HepG2 (cell line): ENCODE results near the gene TMEM144. TPM values are rescaled to one million over a fixed set of nuclear protein-coding genes. Genes with fewer than 3 reads are reported as not detected.

Experiments
- ARNTL ChIP-seq: sonication (generic); formaldehyde crosslinking; IDR thresholded peaks from 2 replicates; pipeline ENCODE4 v1.4.0; 2020; ENCODE audit warnings: mild to moderate bottlenecking, missing genetic modification reagents
- BCL3 ChIP-seq: sonication (generic); formaldehyde crosslinking; IDR thresholded peaks from 2 replicates; pipeline ENCODE4 v1.5.1; 2020; ENCODE audit warnings: mild to moderate bottlenecking, missing genetic modification reagents, moderate library complexity
- BHLHE40 ChIP-seq: IDR thresholded peaks from 2 replicates; pipeline ENCODE4 v1.6.1; 2011; ENCODE audit warnings: low read length, improper control_type of control experiment
- DNMT1 ChIP-seq: sonication (generic); formaldehyde crosslinking; IDR thresholded peaks from 2 replicates; pipeline ENCODE4 v1.5.1; 2020; ENCODE audit warnings: mild to moderate bottlenecking, missing genetic modification reagents
- DPF2 ChIP-seq: sonication (generic); formaldehyde crosslinking; IDR thresholded peaks from 2 replicates; pipeline ENCODE4 v1.4.0; 2020; ENCODE audit warnings: mild to moderate bottlenecking, low read depth, missing genetic modification reagents, borderline replicate concordance
- ESRRA ChIP-seq: sonication (generic); formaldehyde crosslinking; IDR thresholded peaks from 2 replicates; pipeline ENCODE4 v1.5.1; 2020; ENCODE audit warnings: mild to moderate bottlenecking, low read depth, missing genetic modification reagents
- FOXA1 ChIP-seq, 2 experiments: fragments of 450-650 bp in 1 of 2; sonication (generic) in 1 of 2; formaldehyde crosslinking in 1 of 2; IDR thresholded peaks; 2 replicates each; pipeline versions ENCODE4 v1.4.0 to v1.6.1; 2016 to 2020; ENCODE audit warnings: missing genetic modification reagents in 1 of 2
- HNF4A ChIP-seq: sonication (generic); formaldehyde crosslinking; IDR thresholded peaks from 2 replicates; pipeline ENCODE4 v1.4.0; 2020; ENCODE audit warnings: missing genetic modification reagents
- KDM1A ChIP-seq: IDR thresholded peaks from 2 replicates; pipeline ENCODE4 v1.6.1; 2016; ENCODE audit warnings: missing compliant biosample characterization
- KDM3A ChIP-seq: IDR thresholded peaks from 2 replicates; pipeline ENCODE4 v1.6.1; 2018; ENCODE audit warnings: low read depth, missing compliant biosample characterization
- NONO ChIP-seq, 2 experiments: fragments of 450-650 bp in 1 of 2; sonication (generic) in 1 of 2; formaldehyde crosslinking in 1 of 2; IDR thresholded peaks in 1 of 2; conservative IDR thresholded peaks in 1 of 2; 2 replicates each; pipeline versions ENCODE4 v1.6.1 to v1.8.0; 2017 to 2022; ENCODE audit warnings: mild to moderate bottlenecking in 1 of 2, missing genetic modification reagents in 1 of 2, moderate library complexity in 1 of 2
- PAXIP1 ChIP-seq: sonication (generic); formaldehyde crosslinking; conservative IDR thresholded peaks from 2 replicates; pipeline ENCODE4 v1.4.0; 2020; ENCODE audit warnings: mild to moderate bottlenecking, missing genetic modification reagents, moderate library complexity
- POLR2A ChIP-seq, 2 experiments: IDR thresholded peaks; 2 replicates each; pipeline ENCODE4 v1.6.1; 2011; ENCODE audit warnings: low read depth in 2 of 2, low read length in 2 of 2, mild to moderate bottlenecking in 1 of 2, moderate library complexity in 1 of 2; ENCODE audit not compliant: insufficient read depth in 1 of 2
- TCF7L2 ChIP-seq: IDR thresholded peaks from 2 replicates; pipeline ENCODE4 v1.6.1; 2011; ENCODE audit warnings: mild to moderate bottlenecking, low read depth, low read length, moderate library complexity
- TEAD3 ChIP-seq: optimal IDR thresholded peaks from 2 replicates; pipeline ENCODE3; 2016; ENCODE audit warnings: borderline replicate concordance
- ZBTB3 ChIP-seq: sonication (generic); formaldehyde crosslinking; IDR thresholded peaks from 2 replicates; pipeline ENCODE4 v1.4.0; 2020; ENCODE audit warnings: low read depth, mild to moderate bottlenecking, moderate library complexity, missing genetic modification reagents, borderline replicate concordance
- ZNF136 ChIP-seq: sonication (generic); formaldehyde crosslinking; IDR thresholded peaks from 2 replicates; pipeline ENCODE4 v1.8.1; 2022; ENCODE audit warnings: low read depth, mild to moderate bottlenecking, moderate library complexity, missing genetic modification reagents
- ZNF280D ChIP-seq: sonication (generic); formaldehyde crosslinking; IDR thresholded peaks from 2 replicates; pipeline ENCODE4 v1.5.1; 2020; ENCODE audit warnings: mild to moderate bottlenecking, missing genetic modification reagents
- ZNF496 ChIP-seq: sonication (generic); formaldehyde crosslinking; IDR thresholded peaks from 2 replicates; pipeline ENCODE4 v1.8.1; 2023; ENCODE audit warnings: mild to moderate bottlenecking, moderate library complexity, missing genetic modification reagents; ENCODE audit not compliant: insufficient replicate concordance
- ZNF572 ChIP-seq: sonication (generic); formaldehyde crosslinking; IDR thresholded peaks from 2 replicates; pipeline ENCODE4 v1.5.1; 2020; ENCODE audit warnings: mild to moderate bottlenecking, missing genetic modification reagents
- ZSCAN20 ChIP-seq: sonication (generic); formaldehyde crosslinking; IDR thresholded peaks from 2 replicates; pipeline ENCODE4 v1.4.0; 2020; ENCODE audit warnings: missing genetic modification reagents, mild to moderate bottlenecking, borderline replicate concordance
- polyA plus RNA-seq, 8 experiments: library from polyadenylated mRNA; depleted of rRNA in 3 of 8; stranded (reverse) in 7 of 8; unstranded in 1 of 8; fragments of >200 nt; fragmentation: Illumina TruSeq in 4 of 8; extraction: Trizol in 4 of 8; gene quantifications; 2 replicates each; pipeline versions ENCODE4 v1.2.1 to v1.2.3, GENCODE V29; 2011 to 2016; ENCODE audit warnings: low read depth in 4 of 8, missing spikeins in 1 of 8, mixed read lengths in 1 of 8; ENCODE audit not compliant: insufficient read depth in 1 of 8
- total RNA-seq, 5 experiments: library from RNA; depleted of rRNA; stranded (reverse); fragments of >200 nt; fragmentation: Illumina TruSeq; extraction: Trizol; gene quantifications; 2 replicates each; pipeline ENCODE4 v1.2.3, GENCODE V29; 2016; ENCODE audit warnings: low read depth in 1 of 5

The TMEM144 gene
- total and polyA plus RNA-seq, 2 of the 13 experiments (the other 11 are each of a cell fraction or from before 2014, with no cell fraction given): 10.9 to 12.3 TPM

GRCh38 chr4:158170691-158171561 is 39.4 kb upstream of the TMEM144 start (continued):
- TF ChIP-seq ZSCAN20 (CRISPR knock-in tag) (peak; percentile 11; the same call in 1 of the 2 replicates), POLR2A (IDR thresholded peaks at IDR 0.05; ENCODE audit: insufficient read depth in 1 of 2, low read depth in 2 of 2, low read length in 2 of 2) (peak; percentile 0 to 45; a peak in 1 of 4 replicates), ESRRA (CRISPR knock-in tag) (no peak), NONO (IDR thresholded peaks at IDR 0.05) (no peak), NONO (CRISPR knock-in tag; conservative IDR thresholded peaks at IDR 0.05) (peak; percentile 62), PAXIP1 (CRISPR knock-in tag) (0 out of 2 replicates have a peak, but pooled peaks have one; percentile 22), FOXA1 (IDR thresholded peaks at IDR 0.05) (no peak), FOXA1 (CRISPR knock-in tag; IDR thresholded peaks at IDR 0.05) (peak; percentile 14; the same call in 1 of the 2 replicates), KDM3A (CRISPR knock-in tag) (peak; percentile 1; the same call in 1 of the 2 replicates), ZNF496 (CRISPR knock-in tag) (no peak), KDM1A (CRISPR knock-in tag) (peak; percentile 68), ZNF280D (0 out of 2 replicates have a peak, but pooled peaks have one; percentile 8), TCF7L2 (no peak), BHLHE40 (no peak), BCL3 (CRISPR knock-in tag) (peak; percentile 60; the same call in 1 of the 2 replicates), DNMT1 (CRISPR knock-in tag) (no peak), ZNF136 (no peak), DPF2 (CRISPR knock-in tag) (peak; percentile 27; the same call in 1 of the 2 replicates), TEAD3 (peak; percentile 82), ZBTB3 (CRISPR knock-in tag) (no peak), HNF4A (CRISPR knock-in tag) (peak; percentile 20; the same call in 1 of the 2 replicates), ZNF572 (CRISPR knock-in tag) (peak; percentile 59; the same call in 1 of the 2 replicates), ARNTL (CRISPR knock-in tag) (no peak)
